LNCAP (cell line): ENCODE results near the gene HARS2.

Experiments used
- CTCF ChIP-seq: fragments of 450-650 bp; IDR thresholded peaks from 2 replicates; pipeline ENCODE4 v1.5.1; 2017; ENCODE audit warnings: mild to moderate bottlenecking

The HARS2 gene

GRCh38 chr5:140690376-140690932, 801 bp upstream of the HARS2 start:
- no peak for TF ChIP-seq CTCF

GRCh38 chr5:140694276-140694675, 3.0 kb downstream of the HARS2 start:
- TF ChIP-seq CTCF = no peak

DNA sequence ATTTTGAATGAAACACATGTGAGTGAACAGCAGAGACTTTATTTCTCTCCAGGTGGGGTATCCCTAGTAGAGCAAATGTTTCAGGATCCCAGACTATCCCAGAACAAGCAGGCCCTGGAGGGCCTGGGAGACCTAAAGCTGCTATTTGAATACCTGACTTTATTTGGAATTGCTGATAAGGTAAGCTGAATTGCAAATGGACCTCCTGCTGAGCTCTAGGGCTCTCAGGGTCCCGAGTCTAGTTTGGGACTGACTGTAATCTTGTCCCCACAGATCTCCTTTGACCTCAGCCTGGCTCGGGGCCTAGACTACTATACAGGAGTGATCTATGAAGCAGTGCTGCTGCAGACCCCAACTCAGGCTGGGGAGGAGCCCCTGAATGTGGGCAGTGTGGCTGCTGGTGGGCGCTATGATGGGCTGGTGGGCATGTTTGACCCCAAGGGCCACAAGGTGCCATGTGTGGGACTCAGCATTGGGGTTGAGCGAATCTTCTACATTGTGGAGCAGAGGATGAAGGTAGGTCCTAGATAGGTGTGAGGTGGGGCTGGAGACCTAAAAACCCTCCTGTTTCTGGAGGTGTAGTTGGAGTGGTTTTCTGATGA, 5.7 kb downstream of the HARS2 start:
- no peak for TF ChIP-seq CTCF

- TF ChIP-seq CTCF = no peak
These were observed 9.2 kb downstream of the HARS2 start, which contains the start of gene ZMAT2 for GRCh38 chr5:140700177-140701144. ZMAT2 (plus strand) TSS chr5:140700447; CDS start chr5:140700461, 14 bp downstream.

DNA sequence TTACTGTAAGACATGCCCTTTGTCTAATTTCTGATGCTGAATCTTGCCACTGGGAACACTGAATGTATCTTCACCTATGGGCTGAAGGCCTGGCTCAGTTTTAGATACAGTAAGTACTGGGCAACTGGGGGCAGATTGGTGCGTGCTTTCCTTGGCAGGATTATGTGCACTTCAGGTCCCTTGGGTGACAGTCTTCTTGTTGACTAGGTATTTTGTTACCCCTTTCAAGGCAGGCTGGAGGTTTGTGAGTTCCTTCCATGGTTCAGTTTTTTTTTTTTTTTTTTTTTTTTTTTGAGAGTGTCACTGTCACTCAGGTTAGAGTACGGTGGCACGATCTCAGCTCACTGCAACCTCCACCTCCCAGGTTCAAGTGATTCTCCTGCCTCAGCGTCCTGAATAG, 16.6 kb downstream of the HARS2 start:
- TF ChIP-seq CTCF = no peak

- TF ChIP-seq CTCF = no peak
These were observed 19.8 kb downstream of the HARS2 start for GRCh38 chr5:140710899-140711552.

- no peak for TF ChIP-seq CTCF
These were observed 20.5 kb downstream of the HARS2 start for GRCh38 chr5:140711794-140712193.
